Fibroblast of lung (primary cell): Measurements from ENCODE around the gene STARD5. TPM values are rescaled to one million over a fixed set of nuclear protein-coding genes. Genes with fewer than 3 reads are reported as not detected.

Experiments used
- DNase-seq, 2 donors: peaks; one replicate each; pipeline versions ENCODE4 v3.0.0 to v3.0.0-alpha.2; 2010; ENCODE audit warnings: low read depth in 2 of 2
- H2AFZ ChIP-seq: 2 replicates; pipeline ENCODE4 v1.5.1; 2012; ENCODE audit warnings: low read length, control low read depth, inconsistent platforms
- H3K27ac ChIP-seq: 2 replicates; pipeline ENCODE4 v1.5.1; 2011; ENCODE audit warnings: low read length, control low read depth; ENCODE audit not compliant: insufficient read depth
- H3K27me3 ChIP-seq: 2 replicates; pipeline ENCODE4 v1.5.1; 2011; ENCODE audit warnings: mild to moderate bottlenecking, low read length; ENCODE audit not compliant: control insufficient read depth, insufficient read depth
- H3K36me3 ChIP-seq: 2 replicates; pipeline ENCODE4 v1.5.1; 2011; ENCODE audit warnings: low read length; ENCODE audit not compliant: control insufficient read depth, insufficient read depth
- H3K4me1 ChIP-seq: 2 replicates; pipeline ENCODE4 v1.5.1; 2011; ENCODE audit warnings: low read length; ENCODE audit not compliant: control insufficient read depth, insufficient read depth; ENCODE audit errors: extremely low read depth
- H3K4me2 ChIP-seq: 2 replicates; pipeline ENCODE4 v1.5.1; 2011; ENCODE audit warnings: low read length, control low read depth; ENCODE audit not compliant: insufficient read depth; ENCODE audit errors: extremely low read depth
- H3K4me3 ChIP-seq, 4 experiments: fragments of 200-600 bp in 1 of 4; sonication (generic) in 1 of 4; replicated peaks in 1 of 4; 2 replicates each; pipeline ENCODE4 v1.5.1; 2011 to 2016; ENCODE audit warnings: low read length in 4 of 4, low read depth in 3 of 4, mild to moderate bottlenecking in 3 of 4, control low read depth in 2 of 4, inconsistent platforms in 1 of 4, mixed read lengths in 1 of 4; ENCODE audit not compliant: insufficient read depth in 1 of 4; ENCODE audit errors: control extremely low read depth in 1 of 4
- H3K79me2 ChIP-seq: 2 replicates; pipeline ENCODE4 v1.5.1; 2012; ENCODE audit warnings: mild to moderate bottlenecking, low read length, inconsistent platforms; ENCODE audit not compliant: control insufficient read depth, insufficient read depth
- H3K9ac ChIP-seq: 2 replicates; pipeline ENCODE4 v1.5.1; 2011; ENCODE audit warnings: mild to moderate bottlenecking, low read length, control low read depth; ENCODE audit not compliant: insufficient read depth
- H3K9me3 ChIP-seq: 2 replicates; pipeline ENCODE4 v1.5.1; 2012; ENCODE audit warnings: low read depth, low read length; ENCODE audit not compliant: control insufficient read depth, insufficient read depth
- H4K20me1 ChIP-seq: 2 replicates; pipeline ENCODE4 v1.5.1; 2011; ENCODE audit warnings: low read length; ENCODE audit not compliant: control insufficient read depth, insufficient read depth; ENCODE audit errors: extremely low read depth
- EZH2 ChIP-seq: IDR thresholded peaks from 2 replicates; pipeline ENCODE4 v1.5.1; 2012; ENCODE audit warnings: low read length, control low read depth, mild to moderate bottlenecking; ENCODE audit errors: missing control alignments
- polyA plus RNA-seq, 2 donors: library from polyadenylated mRNA; depleted of rRNA in 1 of 2; stranded (reverse) in 1 of 2; unstranded in 1 of 2; fragments of >200 nt; gene quantifications; 2 replicates each; pipeline ENCODE4 v1.2.1, GENCODE V29; 2011 to 2012; ENCODE audit warnings: missing spikeins in 1 of 2
- total RNA-seq: library from RNA; depleted of rRNA; stranded (reverse); fragments of >200 nt; gene quantifications from 2 replicates; pipeline ENCODE4 v1.2.1, GENCODE V29; 2014
- TF ChIP-seq, protein P1 (sequence below), 2 donors: IDR thresholded peaks in 1 of 2; conservative IDR thresholded peaks in 1 of 2; 1 replicate in 1 of 2; 2 replicates in 1 of 2; pipeline ENCODE4 v1.5.1; 2011 to 2012; ENCODE audit warnings: low read length in 2 of 2, control low read depth in 1 of 2, inconsistent platforms in 1 of 2, low read depth in 1 of 2, mild to moderate bottlenecking in 1 of 2

Gene STARD5
- total and polyA plus RNA-seq, 2 donors (not counting 1 experiment from before 2014, with no cell fraction given), result 14.9 to 20.1 TPM

DNA sequence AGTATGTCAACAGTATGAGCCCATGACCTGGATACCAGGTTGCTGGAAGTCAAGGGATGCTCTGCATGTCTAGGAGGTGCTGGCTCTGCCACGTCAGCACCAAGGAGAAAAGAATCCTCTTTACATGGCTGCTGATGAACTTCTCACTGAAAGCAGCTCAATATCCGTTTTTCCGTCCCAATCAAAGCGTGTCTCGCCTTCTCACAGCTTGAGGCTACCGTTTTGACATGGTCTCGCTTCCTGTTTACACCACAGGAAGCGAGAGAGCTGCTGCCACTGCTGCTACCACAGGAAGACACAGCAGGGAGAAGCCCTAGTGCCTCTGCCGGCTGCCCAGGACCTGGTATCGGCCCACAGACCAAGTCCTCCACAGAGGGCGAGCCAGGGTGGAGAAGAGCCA is 27.3 kb downstream of the STARD5 start:
- Histone ChIP-seq H3K4me3 (no peak overlapping the region), H3K4me2 (no peak overlapping the region), H3K27ac (no peak overlapping the region), H2AFZ (no peak overlapping the region), H3K27me3 (no peaks in the 10 kb centered on the region), H3K4me1 (peaks cover 2% of the 10 kb centered on the region), H3K9me3 (no peaks in the 10 kb centered on the region), H4K20me1 (no peaks in the 10 kb centered on the region), H3K36me3 (no peaks in the 10 kb centered on the region), H3K9ac (no peak overlapping the region), H3K79me2 (no peaks in the 10 kb centered on the region)
- TF ChIP-seq, protein P1, sequence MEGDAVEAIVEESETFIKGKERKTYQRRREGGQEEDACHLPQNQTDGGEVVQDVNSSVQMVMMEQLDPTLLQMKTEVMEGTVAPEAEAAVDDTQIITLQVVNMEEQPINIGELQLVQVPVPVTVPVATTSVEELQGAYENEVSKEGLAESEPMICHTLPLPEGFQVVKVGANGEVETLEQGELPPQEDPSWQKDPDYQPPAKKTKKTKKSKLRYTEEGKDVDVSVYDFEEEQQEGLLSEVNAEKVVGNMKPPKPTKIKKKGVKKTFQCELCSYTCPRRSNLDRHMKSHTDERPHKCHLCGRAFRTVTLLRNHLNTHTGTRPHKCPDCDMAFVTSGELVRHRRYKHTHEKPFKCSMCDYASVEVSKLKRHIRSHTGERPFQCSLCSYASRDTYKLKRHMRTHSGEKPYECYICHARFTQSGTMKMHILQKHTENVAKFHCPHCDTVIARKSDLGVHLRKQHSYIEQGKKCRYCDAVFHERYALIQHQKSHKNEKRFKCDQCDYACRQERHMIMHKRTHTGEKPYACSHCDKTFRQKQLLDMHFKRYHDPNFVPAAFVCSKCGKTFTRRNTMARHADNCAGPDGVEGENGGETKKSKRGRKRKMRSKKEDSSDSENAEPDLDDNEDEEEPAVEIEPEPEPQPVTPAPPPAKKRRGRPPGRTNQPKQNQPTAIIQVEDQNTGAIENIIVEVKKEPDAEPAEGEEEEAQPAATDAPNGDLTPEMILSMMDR (conservative IDR thresholded peaks at IDR 0.05 in 1 of 2, IDR thresholded peaks at IDR 0.05 in 1 of 2; ENCODE audit: low read depth in 1 of 2, low read length in 2 of 2), result no peak
- no peak for TF ChIP-seq EZH2
- DNase-seq, result no peak

DNA sequence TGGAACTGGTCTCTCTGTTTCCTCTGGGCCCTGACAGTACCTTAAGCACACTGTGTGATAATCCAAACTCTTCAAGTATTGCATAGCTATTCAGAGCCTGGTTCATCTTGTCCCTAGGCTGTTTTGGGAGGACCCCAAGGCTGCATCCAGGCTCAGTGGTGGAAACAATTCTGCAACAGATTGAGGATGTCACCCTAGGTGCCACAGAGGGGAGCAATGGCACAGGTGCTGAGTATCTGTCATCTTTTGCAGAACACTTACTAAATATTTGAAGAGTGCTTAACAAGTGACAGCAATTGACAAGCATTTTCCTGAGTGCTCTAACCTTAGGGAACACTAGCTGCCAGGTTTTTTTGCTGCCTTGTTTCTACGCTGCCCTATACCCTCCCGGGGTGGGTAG is 27.8 kb downstream of the STARD5 start:
- H3K9me3 ChIP-seq, result no peaks in the 10 kb centered on the region
- no peaks in the 10 kb centered on the region for H4K20me1 ChIP-seq
- DNase-seq, result no peak
- no peak overlapping the region for H3K27ac ChIP-seq
- no peak overlapping the region for H3K4me3 ChIP-seq
- no peak overlapping the region for H3K4me2 ChIP-seq
- TF ChIP-seq, protein P1 (conservative IDR thresholded peaks at IDR 0.05 in 1 of 2, IDR thresholded peaks at IDR 0.05 in 1 of 2; ENCODE audit: low read depth in 1 of 2, low read length in 2 of 2), result no peak
- no peak for TF ChIP-seq EZH2
- no peak overlapping the region for H3K9ac ChIP-seq
- H3K27me3 ChIP-seq, result no peaks in the 10 kb centered on the region
- peaks cover 2% of the 10 kb centered on the region for H3K4me1 ChIP-seq
- no peaks in the 10 kb centered on the region for H3K79me2 ChIP-seq
- H3K36me3 ChIP-seq, result no peaks in the 10 kb centered on the region
- no peak overlapping the region for H2AFZ ChIP-seq

DNA sequence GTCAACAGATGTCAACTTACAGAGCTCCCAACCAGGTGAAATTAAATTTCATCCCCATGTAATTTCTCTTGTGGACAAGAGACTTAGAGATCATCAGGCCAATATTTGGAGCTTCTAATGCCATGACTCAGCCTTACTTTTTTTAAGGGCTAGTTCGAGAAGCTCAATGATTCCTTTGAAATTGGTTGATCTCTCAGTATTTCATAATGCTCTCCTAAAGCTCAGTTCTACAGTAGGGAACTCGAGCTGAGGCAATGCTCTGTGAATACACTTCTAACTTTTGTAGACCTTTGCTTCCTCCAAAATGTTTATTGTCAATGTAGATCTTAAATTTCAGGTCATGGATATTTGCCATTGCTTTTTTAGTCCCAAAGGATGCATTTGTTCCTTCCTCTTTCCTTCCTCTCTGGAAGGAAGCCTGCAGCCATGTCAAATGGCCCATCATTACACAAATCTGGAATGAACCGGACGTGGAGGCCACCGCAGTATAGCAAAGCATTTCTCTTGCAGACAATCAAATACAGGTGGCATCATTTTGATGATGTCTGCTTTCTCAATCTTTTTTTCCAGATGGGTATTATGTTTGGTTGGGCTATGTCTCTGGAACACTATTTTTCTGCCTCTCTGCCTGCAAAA is 28.3 kb downstream of the STARD5 start:
- Histone ChIP-seq H3K9me3 (no peaks in the 10 kb centered on the region), H3K79me2 (no peaks in the 10 kb centered on the region), H3K27ac (no peak overlapping the region), H3K9ac (no peak overlapping the region), H3K4me1 (peaks cover 2% of the 10 kb centered on the region), H4K20me1 (no peaks in the 10 kb centered on the region), H3K27me3 (no peaks in the 10 kb centered on the region), H2AFZ (no peak overlapping the region), H3K4me2 (no peak overlapping the region), H3K36me3 (no peaks in the 10 kb centered on the region), H3K4me3 (no peak overlapping the region)
- TF ChIP-seq, protein P1 (conservative IDR thresholded peaks at IDR 0.05 in 1 of 2, IDR thresholded peaks at IDR 0.05 in 1 of 2; ENCODE audit: low read depth in 1 of 2, low read length in 2 of 2), result no peak
- TF ChIP-seq EZH2, result no peak
- no peak for DNase-seq
